Activated naive CD4-positive, alpha-beta T cell treated with Interleukin-2 at 50 U/mL for 16 hours (primary cell): Measurements from ENCODE around the gene DGLUCY.
A peak's percentile ranks its signal among the peaks of the same experiment; 100 is the strongest.
"Not testable (repeated sequence)": the region's sequence is repeated elsewhere in the genome, so short reads cannot be mapped to it uniquely, and the experiment has no call there.

Source experiments
- DNase-seq: peaks from one replicate; pipeline ENCODE4 v3.0.0-alpha.2; 2020

DGLUCY gene

DNA sequence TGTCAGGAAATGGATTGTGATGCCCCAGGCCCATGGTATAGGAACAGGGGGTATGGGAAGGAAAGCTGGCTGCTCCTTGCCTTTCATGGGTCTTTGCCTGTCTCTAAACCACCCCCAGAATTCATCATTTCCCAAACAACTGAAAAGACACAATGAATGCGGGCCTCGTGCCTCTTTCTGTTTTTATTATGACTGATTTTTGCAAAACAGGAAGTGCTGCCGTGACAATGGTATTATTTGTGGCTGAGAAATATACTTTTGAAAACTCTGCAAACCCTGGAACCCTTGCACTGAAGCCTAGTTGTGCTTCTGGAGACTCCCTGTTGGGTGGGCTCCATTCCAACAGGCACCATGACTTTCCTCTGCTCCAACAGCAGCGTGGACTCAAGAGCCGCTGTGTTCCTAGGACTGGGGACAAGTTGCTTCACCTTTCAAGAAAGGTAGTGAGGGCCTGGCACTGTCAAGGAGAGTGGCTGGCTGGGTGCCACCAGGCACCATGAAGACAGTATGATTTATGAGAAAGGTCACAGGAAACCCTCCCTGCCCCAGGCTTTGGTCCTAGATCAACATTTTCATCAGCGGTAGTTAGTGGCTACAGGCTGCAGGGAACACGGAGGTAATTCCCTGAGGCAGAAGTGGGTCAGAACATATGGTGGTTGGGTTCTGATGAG, 4.8 kb upstream of the DGLUCY start:
- peak; percentile 35 for DNase-seq

DNA sequence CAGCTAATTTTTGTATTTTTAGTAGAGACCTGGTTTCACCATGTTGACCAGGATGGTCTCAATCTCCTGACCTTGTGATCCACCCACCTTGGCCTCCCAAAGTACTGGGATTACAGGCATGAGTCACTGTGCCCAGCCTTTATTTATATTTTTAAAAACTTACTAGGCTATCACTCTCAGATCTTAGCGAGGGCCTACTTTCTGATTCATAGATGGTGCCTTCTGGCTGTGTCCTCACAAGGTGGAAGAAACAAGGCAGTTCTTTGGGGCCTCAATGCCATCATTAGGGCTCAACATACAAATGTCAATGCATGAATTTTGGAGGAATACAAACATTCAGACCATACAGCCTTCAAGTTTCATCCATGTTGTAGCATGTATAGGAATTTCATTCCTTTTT, 2.4 kb upstream of the DGLUCY start:
- no peak for DNase-seq

DNA sequence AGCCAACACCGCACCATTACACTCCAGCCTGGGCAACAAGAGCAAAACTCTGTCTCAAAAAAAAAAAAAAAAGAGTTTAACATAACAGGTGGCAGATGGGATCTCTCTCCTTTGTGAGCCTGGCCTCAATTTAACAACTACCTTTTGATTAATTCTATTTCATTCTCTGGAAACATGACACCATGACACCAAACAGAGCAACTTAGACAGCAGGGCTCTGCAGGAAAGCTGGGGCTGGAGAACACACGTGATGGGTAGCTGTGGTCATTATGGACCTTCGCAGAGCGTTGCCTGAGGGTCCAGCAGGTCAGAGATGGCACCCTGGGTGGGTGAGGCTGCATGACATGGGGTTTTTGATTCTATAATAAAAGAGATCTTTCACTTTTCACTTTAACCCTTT, 1.7 kb upstream of the DGLUCY start:
- no peak for DNase-seq

- peak; percentile 66 for DNase-seq
Measured at GRCh38 chr14:91114079-91115065, 499 bp downstream of the DGLUCY start.

GRCh38 chr14:91115986-91116770, 2.3 kb downstream of the DGLUCY start:
- peak; percentile 40 for DNase-seq

- DNase-seq, result peak; percentile 59
Measured at GRCh38 chr14:91116913-91117588, 3.2 kb downstream of the DGLUCY start.

- DNase-seq, result no peak
Measured at GRCh38 chr14:91117960-91118359, 4.1 kb downstream of the DGLUCY start.

- no peak for DNase-seq
Measured at GRCh38 chr14:91118511-91119068, 4.7 kb downstream of the DGLUCY start.

DNA sequence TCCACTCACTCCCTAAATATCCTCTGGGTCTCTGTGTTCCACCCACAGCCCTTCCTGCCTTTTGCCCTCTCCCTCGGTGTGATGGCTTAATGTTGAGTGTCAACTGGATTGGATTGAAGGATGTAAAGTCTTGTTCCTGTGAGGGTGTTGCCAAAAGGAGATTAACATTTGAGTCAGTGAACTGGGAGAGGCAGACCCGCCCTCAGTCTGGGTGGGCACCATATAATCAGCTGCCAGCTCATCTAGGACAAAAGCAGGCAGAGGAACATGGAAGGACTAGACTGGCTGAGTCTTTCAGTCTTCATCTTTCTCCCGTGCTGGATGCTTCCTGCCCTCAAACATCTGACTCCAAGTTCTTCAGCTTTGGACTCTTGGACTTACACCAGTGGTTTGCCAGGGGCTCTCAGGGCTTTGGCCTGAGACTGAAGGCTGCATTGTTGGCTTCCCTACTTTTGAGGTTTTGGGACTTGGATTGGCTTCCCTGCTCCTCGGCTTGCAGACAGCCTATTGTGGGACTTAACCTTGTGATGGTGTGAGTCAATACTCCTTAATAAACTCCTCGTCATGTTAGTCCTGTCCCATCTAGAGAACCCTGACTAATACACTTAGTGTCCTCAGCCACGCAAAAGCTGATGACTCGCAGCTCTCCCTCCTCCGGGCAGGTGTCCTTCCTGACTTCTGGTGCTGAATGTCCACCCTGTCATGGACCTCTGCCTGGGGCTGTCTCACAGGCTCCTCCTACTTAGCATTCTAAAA, 5.9 kb downstream of the DGLUCY start:
- no peak for DNase-seq

- no peak for DNase-seq
Measured at GRCh38 chr14:91123201-91123600, 9.3 kb downstream of the DGLUCY start.

- not testable (repeated sequence) for DNase-seq
Measured at GRCh38 chr14:91124406-91125270, 10.8 kb downstream of the DGLUCY start.

GRCh38 chr14:91125271-91125660, 11.4 kb downstream of the DGLUCY start:
- DNase-seq, result no peak

GRCh38 chr14:91125801-91126200, 11.9 kb downstream of the DGLUCY start:
- no peak for DNase-seq

DNA sequence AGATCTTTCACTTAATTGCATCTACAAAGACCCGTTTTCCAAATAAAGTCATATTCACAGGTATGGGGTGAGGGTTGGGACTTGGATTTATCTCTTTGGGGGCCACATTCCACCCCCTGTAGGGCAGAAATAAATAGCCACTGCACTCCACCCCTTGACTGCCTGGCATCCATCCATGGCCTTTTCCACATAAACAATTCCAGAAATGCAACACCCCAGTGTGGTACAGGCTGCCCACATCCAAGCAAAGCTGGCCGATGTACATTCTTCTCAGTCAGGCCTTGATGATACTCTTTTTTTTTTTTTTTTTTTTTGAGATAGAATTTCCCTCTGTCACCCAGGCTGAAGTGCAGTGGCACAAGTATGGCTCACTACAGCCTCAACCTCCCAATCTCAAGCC, 12.9 kb downstream of the DGLUCY start:
- no peak for DNase-seq

DNA sequence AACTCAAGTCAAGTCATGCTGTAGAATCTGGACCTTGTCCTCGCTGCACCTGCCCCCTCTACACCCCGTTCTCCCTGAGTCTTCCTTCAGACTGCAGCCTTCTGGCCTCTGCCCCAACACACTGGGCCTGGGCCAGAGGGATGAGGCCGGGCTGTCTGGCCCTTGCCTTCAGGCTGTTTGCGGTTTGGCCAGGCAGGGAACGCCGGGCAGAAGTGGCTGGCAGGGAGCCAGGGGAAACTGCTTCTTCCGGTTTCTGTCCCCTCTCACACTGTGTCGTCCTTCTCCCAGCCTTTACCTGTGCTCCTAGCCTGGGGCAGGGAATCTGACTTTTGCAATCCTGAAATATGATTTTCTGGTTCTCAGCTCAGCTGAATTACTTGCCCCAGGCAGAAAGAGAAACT, 13.5 kb downstream of the DGLUCY start:
- DNase-seq, result no peak

GRCh38 chr14:91127924-91128323, 14.1 kb downstream of the DGLUCY start:
- no peak for DNase-seq

GRCh38 chr14:91128699-91129098, 14.8 kb downstream of the DGLUCY start:
- DNase-seq, result no peak

DNA sequence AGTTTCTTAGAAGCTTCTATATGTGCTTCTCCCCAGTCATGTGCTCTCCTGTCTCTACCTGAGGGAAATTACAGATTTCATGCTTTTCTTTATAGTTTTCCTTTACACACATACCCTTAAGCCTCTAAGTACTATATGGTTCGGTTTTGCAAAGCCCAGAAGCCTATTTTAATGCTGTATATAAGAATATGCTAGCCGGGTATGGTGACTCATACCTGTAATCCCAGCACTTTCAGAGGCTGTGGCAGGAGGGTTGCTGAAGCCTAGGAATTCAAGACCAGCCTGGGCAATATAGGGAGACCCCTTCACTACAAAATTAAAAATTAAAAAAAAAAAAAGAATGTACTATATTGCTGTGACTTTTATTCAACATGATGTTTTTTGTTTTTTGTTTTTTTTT, 15.4 kb downstream of the DGLUCY start:
- DNase-seq, result no peak

GRCh38 chr14:91135039-91135438, 21.2 kb downstream of the DGLUCY start:
- DNase-seq, result no peak

DNA sequence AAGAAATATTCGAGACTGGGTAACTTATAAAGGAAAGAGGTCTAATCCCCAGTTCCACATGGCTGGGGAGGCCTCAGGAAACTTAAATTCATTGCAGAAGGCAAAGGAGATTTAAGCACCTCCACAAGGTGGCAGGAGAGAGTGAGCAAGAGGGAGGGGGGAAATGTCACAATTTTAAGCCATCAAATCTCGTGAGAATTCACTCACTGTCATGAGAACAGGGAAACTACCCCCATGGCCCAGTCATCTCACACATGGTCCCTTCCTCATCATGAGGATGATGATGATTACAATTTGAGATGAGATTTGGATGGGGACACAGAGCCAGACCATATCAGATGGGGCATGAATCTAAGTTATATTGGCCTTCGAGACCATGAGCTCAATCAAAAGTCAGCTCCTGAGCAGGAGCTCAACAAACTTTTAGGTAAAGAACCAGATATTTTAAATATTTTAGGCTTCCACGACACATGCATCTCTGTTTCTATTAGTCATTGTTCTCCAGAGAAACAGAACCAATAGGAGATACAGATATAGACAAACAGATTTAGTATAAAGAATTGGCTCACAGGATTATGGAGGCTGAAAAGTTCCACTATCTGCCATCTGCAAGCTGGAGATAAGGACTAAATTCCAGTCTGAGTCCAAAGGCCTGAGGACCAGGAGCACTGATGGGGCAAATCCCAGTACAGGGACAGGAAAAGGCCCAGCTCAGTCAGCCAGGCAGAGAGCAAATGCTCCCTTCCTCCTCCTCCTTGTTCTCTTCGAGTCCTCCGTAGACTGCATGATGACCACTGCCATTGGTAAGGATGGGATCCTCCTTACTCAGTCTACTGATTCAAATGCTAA, 24.9 kb downstream of the DGLUCY start:
- peak; percentile 58 for DNase-seq
